OCI-M2 (cell line): ENCODE data around the gene RAB11FIP4.
"Not testable (repeated sequence)": the region's sequence is repeated elsewhere in the genome, so short reads cannot be mapped to it uniquely, and the experiment has no call there.

Source experiments
- DNase-seq: peaks from one replicate; lab custom pipeline; 2025; ENCODE audit not compliant: unreplicated experiment; lab: John Stamatoyannopoulos, UW

Gene RAB11FIP4

GRCh38 chr17:31431852-31432658 lies 40.6 kb downstream of the RAB11FIP4 start:
- DNase-seq: no peak

- DNase-seq: no peak
Measured at GRCh38 chr17:31433091-31433790, 41.8 kb downstream of the RAB11FIP4 start.

GRCh38 chr17:31433811-31434726 lies 42.6 kb downstream of the RAB11FIP4 start:
- no peak for DNase-seq

- DNase-seq: no peak
Measured at GRCh38 chr17:31434727-31435050, 43.2 kb downstream of the RAB11FIP4 start.

- DNase-seq: no peak
Measured at GRCh38 chr17:31435581-31435980, 44.1 kb downstream of the RAB11FIP4 start.

- DNase-seq: no peak
Measured at GRCh38 chr17:31437720-31438400, 46.4 kb downstream of the RAB11FIP4 start.

GRCh38 chr17:31439716-31440115 lies 48.2 kb downstream of the RAB11FIP4 start:
- no peak for DNase-seq

- DNase-seq: no peak
Measured at GRCh38 chr17:31442276-31442675, 50.8 kb downstream of the RAB11FIP4 start.

GRCh38 chr17:31442856-31443255 lies 51.4 kb downstream of the RAB11FIP4 start:
- DNase-seq: not testable (repeated sequence)

GRCh38 chr17:31443386-31443785 lies 51.9 kb downstream of the RAB11FIP4 start:
- no peak for DNase-seq

GRCh38 chr17:31444026-31444425 lies 52.6 kb downstream of the RAB11FIP4 start:
- no peak for DNase-seq

- DNase-seq: no peak
Measured at GRCh38 chr17:31446195-31446967, 54.9 kb downstream of the RAB11FIP4 start.

GRCh38 chr17:31448467-31449077 lies 57.1 kb downstream of the RAB11FIP4 start:
- no peak for DNase-seq

- no peak for DNase-seq
Measured at GRCh38 chr17:31449111-31449510, 57.6 kb downstream of the RAB11FIP4 start.

GRCh38 chr17:31449746-31450145 lies 58.3 kb downstream of the RAB11FIP4 start:
- no peak for DNase-seq

- DNase-seq: no peak
Measured at GRCh38 chr17:31452101-31452500, 60.6 kb downstream of the RAB11FIP4 start.

- DNase-seq: no peak
Measured at GRCh38 chr17:31452561-31453110, 61.2 kb downstream of the RAB11FIP4 start.

GRCh38 chr17:31453896-31454295 lies 62.4 kb downstream of the RAB11FIP4 start:
- DNase-seq: no peak

GRCh38 chr17:31456814-31457213 lies 65.3 kb downstream of the RAB11FIP4 start:
- DNase-seq: no peak
